CD4-positive, alpha-beta T cell (primary cell): ENCODE data around the gene NT5DC1. TPM values are rescaled to one million over a fixed set of nuclear protein-coding genes. Genes with fewer than 3 reads are reported as not detected.

Experiments
- ATAC-seq: fragments of 200-7000 bp; cut with Tn5 transposase; one replicate; pipeline ENCODE4 v1.10.0; 2022; ENCODE audit warnings: mild to moderate bottlenecking; ENCODE audit not compliant: poor library complexity
- CTCF ChIA-PET: fragments of 350-600 bp; sonication (Branson Sonifier 250); formaldehyde crosslinking; loops from one replicate; lab custom pipeline; 2021; ENCODE audit warnings: antibody characterized with exemption, inconsistent platforms; lab: Charles Lee
- POLR2A ChIA-PET: fragments of 350-600 bp; sonication (Branson Sonifier 250); formaldehyde crosslinking; loops from one replicate; lab custom pipeline; 2021; ENCODE audit warnings: antibody characterized with exemption, inconsistent platforms; lab: Charles Lee
- DNase-seq, 14 experiments: peaks; one replicate each; pipeline ENCODE4 v3.0.0-alpha.2; 2013 to 2020; ENCODE audit warnings: mixed read lengths in 2 of 14
- H3K27ac ChIP-seq, 2 donors: one replicate each; pipeline versions ENCODE4 v1.5.1 to v1.7.0; 2013; ENCODE audit warnings: low read length in 2 of 2, low read depth in 1 of 2, mild to moderate bottlenecking in 1 of 2
- H3K27me3 ChIP-seq, 2 experiments: 1 replicate in 1 of 2; 2 replicates in 1 of 2; pipeline versions ENCODE4 v1.6.1 to v1.7.0; 2013; ENCODE audit warnings: low read length in 2 of 2, control low read depth in 1 of 2, mild to moderate bottlenecking in 1 of 2, moderate library complexity in 1 of 2; ENCODE audit not compliant: insufficient read depth in 2 of 2, control insufficient read depth in 1 of 2
- H3K36me3 ChIP-seq: one replicate; pipeline ENCODE4 v1.6.1; 2013; ENCODE audit warnings: low read length, control low read depth; ENCODE audit not compliant: insufficient read depth
- H3K4me1 ChIP-seq: one replicate; pipeline ENCODE4 v1.6.1; 2013; ENCODE audit warnings: low read length, control low read depth; ENCODE audit not compliant: insufficient read depth
- H3K4me3 ChIP-seq: one replicate; pipeline ENCODE4 v1.5.1; 2013; ENCODE audit warnings: mild to moderate bottlenecking, low read length, moderate library complexity
- H3K9me3 ChIP-seq, 2 experiments: 1 replicate in 1 of 2; 2 replicates in 1 of 2; pipeline versions ENCODE4 v1.6.1 to v1.7.0; 2013; ENCODE audit warnings: low read length in 2 of 2, mild to moderate bottlenecking in 2 of 2, control low read depth in 1 of 2, moderate library complexity in 1 of 2; ENCODE audit not compliant: control insufficient read depth in 1 of 2, insufficient read depth in 1 of 2
- H3K27ac Mint-ChIP-seq: one replicate; pipeline ENCODE4 v1.8.0; 2020; ENCODE audit warnings: mixed read lengths
- H3K27me3 Mint-ChIP-seq: one replicate; pipeline ENCODE4 v1.8.0; 2021; ENCODE audit warnings: mixed read lengths
- H3K36me3 Mint-ChIP-seq: one replicate; pipeline ENCODE4 v1.8.0; 2021; ENCODE audit warnings: low read depth, mixed read lengths
- H3K4me1 Mint-ChIP-seq: one replicate; pipeline ENCODE4 v1.8.0; 2021; ENCODE audit warnings: low read depth, mixed read lengths
- H3K4me3 Mint-ChIP-seq: one replicate; pipeline ENCODE4 v1.8.0; 2020; ENCODE audit warnings: mild to moderate bottlenecking, mixed read lengths
- H3K9me3 Mint-ChIP-seq: one replicate; pipeline ENCODE4 v1.8.0; 2020; ENCODE audit warnings: mixed read lengths
- intact Hi-C, 2 experiments: fragments of 100-400 bp; cut with DNase I in 1 of 2; cut with micrococcal nuclease in 1 of 2; formaldehyde crosslinking; loops; one replicate each; pipeline versions ENCODE4 v1.15.1 to v1.9.0; 2023 to 2025; cut with DNase I, micrococcal nuclease
- total RNA-seq, 174 experiments: library from RNA in 2 of 174; stranded (reverse) in 2 of 174; gene quantifications; one replicate each; pipeline ENCODE4 v1.2.3 and lab custom pipeline; 2021 to 2026
- TF ChIP-seq, protein P1 (sequence below): fragments of 200-600 bp; IDR thresholded peaks from one replicate; pipeline ENCODE4 v1.8.0; 2022; ENCODE audit warnings: antibody characterized with exemption, mild to moderate bottlenecking

The NT5DC1 gene
- total RNA-seq, 2 experiments from 2014 or later = 24.2 to 27.2 TPM

DNA sequence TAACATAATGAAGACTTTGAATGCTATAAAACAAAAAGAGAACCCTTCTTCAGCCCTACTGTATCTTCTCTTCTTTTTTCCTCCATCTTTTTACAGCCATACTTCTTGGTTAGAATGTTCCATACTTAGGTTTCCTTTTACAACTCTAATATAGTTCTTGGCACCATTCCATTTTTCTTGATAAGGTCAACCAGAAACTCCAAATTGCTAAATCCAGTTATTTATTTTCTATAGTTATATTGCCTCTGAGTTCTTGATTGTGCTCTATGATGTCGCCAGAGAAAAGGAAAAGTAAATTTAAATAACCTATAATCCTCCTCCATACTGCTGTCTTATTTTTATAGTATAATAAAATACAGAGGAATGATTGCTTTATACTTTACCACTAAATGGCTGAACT is 52.0 kb downstream of the NT5DC1 start:
- ChIA-PET CTCF (no interaction called here), POLR2A (no interaction called here)
- H3K4me3 ChIP-seq = no peak overlapping the region
- TF ChIP-seq, protein P1, sequence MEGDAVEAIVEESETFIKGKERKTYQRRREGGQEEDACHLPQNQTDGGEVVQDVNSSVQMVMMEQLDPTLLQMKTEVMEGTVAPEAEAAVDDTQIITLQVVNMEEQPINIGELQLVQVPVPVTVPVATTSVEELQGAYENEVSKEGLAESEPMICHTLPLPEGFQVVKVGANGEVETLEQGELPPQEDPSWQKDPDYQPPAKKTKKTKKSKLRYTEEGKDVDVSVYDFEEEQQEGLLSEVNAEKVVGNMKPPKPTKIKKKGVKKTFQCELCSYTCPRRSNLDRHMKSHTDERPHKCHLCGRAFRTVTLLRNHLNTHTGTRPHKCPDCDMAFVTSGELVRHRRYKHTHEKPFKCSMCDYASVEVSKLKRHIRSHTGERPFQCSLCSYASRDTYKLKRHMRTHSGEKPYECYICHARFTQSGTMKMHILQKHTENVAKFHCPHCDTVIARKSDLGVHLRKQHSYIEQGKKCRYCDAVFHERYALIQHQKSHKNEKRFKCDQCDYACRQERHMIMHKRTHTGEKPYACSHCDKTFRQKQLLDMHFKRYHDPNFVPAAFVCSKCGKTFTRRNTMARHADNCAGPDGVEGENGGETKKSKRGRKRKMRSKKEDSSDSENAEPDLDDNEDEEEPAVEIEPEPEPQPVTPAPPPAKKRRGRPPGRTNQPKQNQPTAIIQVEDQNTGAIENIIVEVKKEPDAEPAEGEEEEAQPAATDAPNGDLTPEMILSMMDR = no peak
- Mint-ChIP-seq H3K4me1 (peaks cover 3% of the 10 kb centered on the region), H3K27me3 (no peaks in the 10 kb centered on the region), H3K36me3 (peaks cover 24% of the 10 kb centered on the region), H3K4me3 (no peak overlapping the region), H3K9me3 (no peaks in the 10 kb centered on the region), H3K27ac (no peak overlapping the region)
- H3K27me3 ChIP-seq = no peaks in the 10 kb centered on the region
- H3K9me3 ChIP-seq = no peaks in the 10 kb centered on the region
- DNase-seq (no peak), ATAC-seq (no peak)
- H3K4me1 ChIP-seq = no peaks in the 10 kb centered on the region
- no peak overlapping the region for H3K27ac ChIP-seq
- no peaks in the 10 kb centered on the region for H3K36me3 ChIP-seq
- intact Hi-C loops = no loop called here

DNA sequence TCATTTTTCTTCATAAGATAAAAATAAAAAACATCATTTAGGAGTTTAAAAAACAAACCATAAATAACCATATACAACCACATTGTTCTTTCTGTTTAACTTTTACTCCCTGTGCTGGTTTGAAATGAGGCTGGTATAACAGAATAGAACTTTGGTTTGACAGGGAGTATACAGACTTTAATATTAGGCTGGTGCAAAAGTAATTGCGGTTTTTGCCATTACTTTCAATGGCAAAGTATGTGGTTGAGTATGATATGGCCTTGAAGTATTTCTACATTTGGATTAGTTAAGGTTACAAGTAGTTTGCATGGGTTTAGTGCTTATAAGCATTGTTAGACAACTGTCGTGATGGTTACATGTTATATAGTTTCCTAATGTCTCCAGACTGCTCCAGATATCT is 54.2 kb downstream of the NT5DC1 start:
- intact Hi-C loops = no loop called here
- Mint-ChIP-seq H3K4me1 (peaks cover 5% of the 10 kb centered on the region), H3K27ac (no peak overlapping the region), H3K36me3 (peaks cover 39% of the 10 kb centered on the region), H3K4me3 (no peak overlapping the region), H3K9me3 (no peaks in the 10 kb centered on the region), H3K27me3 (no peaks in the 10 kb centered on the region)
- H3K27me3 ChIP-seq = no peaks in the 10 kb centered on the region
- ATAC-seq = no peak
- ChIA-PET POLR2A (no interaction called here), CTCF (no interaction called here)
- no peaks in the 10 kb centered on the region for H3K9me3 ChIP-seq
- DNase-seq = no peak
- peaks cover 6% of the 10 kb centered on the region for H3K36me3 ChIP-seq
- H3K4me3 ChIP-seq = no peak overlapping the region
- no peak overlapping the region for H3K27ac ChIP-seq
- H3K4me1 ChIP-seq = no peaks in the 10 kb centered on the region
- TF ChIP-seq, protein P1 = no peak

DNA sequence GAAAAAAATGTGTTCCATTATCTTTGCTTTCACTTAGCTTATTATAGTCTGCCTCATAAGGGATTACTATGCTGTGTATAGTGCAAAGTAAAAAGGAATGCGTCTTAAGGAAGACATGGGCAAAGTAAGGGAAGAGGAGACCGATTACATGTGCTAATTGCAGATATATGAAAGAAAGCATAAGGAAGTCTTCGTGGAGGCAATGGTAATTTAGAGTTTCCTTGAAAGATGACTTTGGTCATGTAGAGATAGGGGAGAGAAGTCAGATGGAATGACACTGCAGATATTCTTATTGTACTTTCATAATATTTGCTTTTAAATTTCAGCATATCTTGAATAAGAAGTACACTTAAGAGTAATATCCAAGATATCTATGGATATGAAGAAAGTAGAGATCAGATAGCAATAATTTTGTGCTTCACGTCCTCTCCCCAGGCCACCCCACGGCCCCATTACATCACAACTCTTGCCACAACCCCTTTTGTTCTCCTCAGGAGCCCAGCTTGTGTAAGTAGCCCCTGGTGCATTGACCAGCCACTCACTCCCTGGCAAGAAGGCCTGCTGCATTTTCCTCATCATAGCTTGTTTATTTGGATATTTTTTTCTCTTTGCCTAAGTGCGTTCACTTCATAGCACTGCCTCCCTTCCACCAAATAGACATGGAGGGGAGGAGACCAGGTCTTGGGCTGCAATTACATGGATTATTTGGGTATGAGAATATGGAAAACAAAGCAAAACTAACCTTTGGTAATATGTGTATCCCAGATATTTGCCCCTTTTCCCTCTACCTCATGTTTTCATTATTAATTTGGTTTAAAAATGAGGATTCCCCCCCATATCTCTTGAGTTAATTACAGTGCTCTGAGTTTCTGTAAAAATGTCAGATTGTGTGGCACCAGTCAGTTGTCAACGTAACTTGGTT is 56.0 kb downstream of the NT5DC1 start:
- ATAC-seq (no peak), DNase-seq (no peak)
- Histone ChIP-seq H3K36me3 (peaks cover 12% of the 10 kb centered on the region), H3K27me3 (no peaks in the 10 kb centered on the region), H3K9me3 (no peaks in the 10 kb centered on the region), H3K4me3 (no peak overlapping the region), H3K27ac (no peak overlapping the region), H3K4me1 (no peaks in the 10 kb centered on the region)
- peaks cover 4% of the 10 kb centered on the region for H3K9me3 Mint-ChIP-seq
- ChIA-PET POLR2A (no interaction called here), CTCF (no interaction called here)
- H3K4me3 Mint-ChIP-seq = no peak overlapping the region
- TF ChIP-seq, protein P1 = no peak
- peaks cover 5% of the 10 kb centered on the region for H3K4me1 Mint-ChIP-seq
- H3K27me3 Mint-ChIP-seq = no peaks in the 10 kb centered on the region
- no peak overlapping the region for H3K27ac Mint-ChIP-seq
- intact Hi-C loops = no loop called here
- H3K36me3 Mint-ChIP-seq = peaks cover 51% of the 10 kb centered on the region
